ENCODE results near the gene NTM. TPM values are rescaled to one million over a fixed set of nuclear protein-coding genes. Genes with fewer than 3 reads are reported as not detected.

NTM gene
- total RNA-seq, 3 donors from 2014 or later, result 0.66 to 9.0 (median 1.0) TPM

DNA sequence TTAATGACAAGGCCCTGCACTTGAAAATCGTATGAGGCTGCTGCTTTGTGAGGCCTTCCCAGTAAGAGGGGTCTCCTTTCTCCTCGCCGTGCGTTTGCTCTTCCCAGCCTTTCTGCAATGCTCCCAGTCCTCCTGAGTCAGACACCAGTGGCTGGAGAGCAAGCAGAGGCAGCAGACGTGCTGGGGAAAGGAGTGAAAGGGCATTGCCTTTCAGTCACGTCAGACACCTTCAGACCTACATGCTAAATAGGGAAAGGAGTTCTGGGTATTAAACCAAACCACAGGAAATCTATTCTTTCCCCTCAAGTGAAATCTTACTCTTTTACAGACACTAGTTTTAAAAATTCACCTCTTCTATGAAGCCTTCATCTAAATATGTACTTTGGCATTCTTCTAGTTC lies 274.8 kb downstream of the NTM start:
- H3K27me3 ChIP-seq, result peaks cover 0 to 5% of the 10 kb centered on the region in 2 donors
- H3K4me3 ChIP-seq, result no peak overlapping the region
- no peak overlapping the region for H3K27ac ChIP-seq
- no peaks in the 10 kb centered on the region for H3K4me1 ChIP-seq
- intact Hi-C loops (cut with DNase I; ENCODE audit: low total_unique reads), result no loop called here
- H3K36me3 ChIP-seq, result no peaks in the 10 kb centered on the region
- TF ChIP-seq POLR2A (IDR thresholded peaks at IDR 0.05) (no peak), CTCF (IDR thresholded peaks at IDR 0.05) (no peak), POLR2AphosphoS5 (IDR thresholded peaks at IDR 0.05) (no peak)
- no peaks in the 10 kb centered on the region for H3K9me3 ChIP-seq
- no peak for DNase-seq (ENCODE audit: low spot score in 2 of 2)

DNA sequence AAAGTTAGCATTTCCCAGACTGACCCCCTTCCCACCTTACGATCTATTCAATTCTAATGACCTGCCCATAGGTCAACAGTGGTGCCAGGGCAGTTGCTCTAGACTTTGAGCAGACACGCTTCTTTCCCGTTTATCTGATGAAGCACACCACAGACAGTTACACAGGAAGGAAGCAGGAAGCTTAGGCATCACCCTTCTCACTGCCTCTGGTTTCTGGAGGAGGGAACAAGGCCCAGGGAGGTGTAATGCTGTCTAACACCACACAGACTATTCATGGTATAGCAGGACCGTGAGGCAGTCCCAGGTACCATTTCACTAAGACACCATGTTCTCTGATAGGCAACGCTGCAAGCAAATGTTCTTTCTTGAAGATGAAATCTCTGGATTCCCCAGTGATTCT lies 279.4 kb downstream of the NTM start:
- no peak overlapping the region for H3K27ac ChIP-seq
- no peak for DNase-seq (ENCODE audit: low spot score in 2 of 2)
- no peaks in the 10 kb centered on the region for H3K9me3 ChIP-seq
- TF ChIP-seq POLR2AphosphoS5 (IDR thresholded peaks at IDR 0.05) (no peak), CTCF (IDR thresholded peaks at IDR 0.05) (no peak), POLR2A (IDR thresholded peaks at IDR 0.05) (no peak)
- H3K4me1 ChIP-seq, result no peaks in the 10 kb centered on the region
- H3K27me3 ChIP-seq, result no peaks in the 10 kb centered on the region
- no peak overlapping the region for H3K4me3 ChIP-seq
- intact Hi-C loops (cut with DNase I; ENCODE audit: low total_unique reads), result no loop called here
- H3K36me3 ChIP-seq, result no peaks in the 10 kb centered on the region

GRCh38 chr11:131652231-131652630 lies 281.8 kb downstream of the NTM start:
- DNase-seq (ENCODE audit: low spot score in 2 of 2), result no peak
- H3K4me3 ChIP-seq, result no peak overlapping the region
- intact Hi-C loops (cut with DNase I; ENCODE audit: low total_unique reads), result no loop called here

GRCh38 chr11:131653260-131653659 lies 282.8 kb downstream of the NTM start:
- no peak for TF ChIP-seq POLR2A (IDR thresholded peaks at IDR 0.05)
- no peak for TF ChIP-seq POLR2AphosphoS5 (IDR thresholded peaks at IDR 0.05)
- TF ChIP-seq CTCF (IDR thresholded peaks at IDR 0.05), result no peak
- no peak for DNase-seq (ENCODE audit: low spot score in 2 of 2)
- H3K27me3 ChIP-seq, result no peaks in the 10 kb centered on the region
- H3K36me3 ChIP-seq, result no peaks in the 10 kb centered on the region
- H3K9me3 ChIP-seq, result no peaks in the 10 kb centered on the region
- H3K4me1 ChIP-seq, result no peaks in the 10 kb centered on the region
- no peak overlapping the region for H3K27ac ChIP-seq
- intact Hi-C loops (cut with DNase I; ENCODE audit: low total_unique reads), result no loop called here
- H3K4me3 ChIP-seq, result no peak overlapping the region

More at GRCh38 chr11:131652231-131652630, 281.8 kb downstream of the NTM start:
- no peak overlapping the region for H3K27ac ChIP-seq
- H3K36me3 ChIP-seq, result no peaks in the 10 kb centered on the region
- TF ChIP-seq POLR2AphosphoS5 (IDR thresholded peaks at IDR 0.05) (no peak), CTCF (IDR thresholded peaks at IDR 0.05) (no peak), POLR2A (IDR thresholded peaks at IDR 0.05) (no peak)
- H3K4me1 ChIP-seq, result no peaks in the 10 kb centered on the region
- H3K27me3 ChIP-seq, result no peaks in the 10 kb centered on the region
- no peaks in the 10 kb centered on the region for H3K9me3 ChIP-seq

- TF ChIP-seq CTCF (IDR thresholded peaks at IDR 0.05), result no peak
- TF ChIP-seq POLR2AphosphoS5 (IDR thresholded peaks at IDR 0.05), result no peak
- TF ChIP-seq POLR2A (IDR thresholded peaks at IDR 0.05), result no peak
- H3K9me3 ChIP-seq, result no peaks in the 10 kb centered on the region
- no peaks in the 10 kb centered on the region for H3K4me1 ChIP-seq
- H3K27ac ChIP-seq, result no peak overlapping the region
- DNase-seq (ENCODE audit: low spot score in 2 of 2), result no peak
- no peaks in the 10 kb centered on the region for H3K27me3 ChIP-seq
- no peak overlapping the region for H3K4me3 ChIP-seq
- H3K36me3 ChIP-seq, result no peaks in the 10 kb centered on the region
- intact Hi-C loops (cut with DNase I; ENCODE audit: low total_unique reads), result no loop called here
These were observed 284.4 kb downstream of the NTM start for GRCh38 chr11:131654849-131655248.

Measured in breast epithelium (tissue), 4 donors.